Karpas-422 (cell line): ENCODE results near the gene MEX3C. TPM values are rescaled to one million over a fixed set of nuclear protein-coding genes. Genes with fewer than 3 reads are reported as not detected.

Experiments
- DNase-seq: peaks from one replicate; pipeline ENCODE4 v3.0.0-alpha.2; 2015
- H2AFZ ChIP-seq: fragments of 200-600 bp; sonication (generic); 2 replicates; pipeline ENCODE4 v1.6.1; 2014; ENCODE audit warnings: antibody characterized with exemption, low read length, mixed read lengths
- H3K27ac ChIP-seq: fragments of 200-600 bp; sonication (generic); 2 replicates; pipeline ENCODE4 v1.5.1; 2014; ENCODE audit warnings: mild to moderate bottlenecking, low read length, moderate library complexity
- H3K27me3 ChIP-seq: fragments of 200-600 bp; sonication (generic); 2 replicates; pipeline ENCODE4 v1.6.1; 2014; ENCODE audit warnings: low read length, mixed read lengths
- H3K36me3 ChIP-seq: fragments of 200-600 bp; sonication (generic); 2 replicates; pipeline ENCODE4 v1.6.1; 2014; ENCODE audit warnings: low read length, mixed read lengths; ENCODE audit not compliant: insufficient read depth
- H3K4me1 ChIP-seq: fragments of 200-600 bp; sonication (generic); 2 replicates; pipeline ENCODE4 v1.6.1; 2014; ENCODE audit warnings: mild to moderate bottlenecking, low read length, mixed read lengths
- H3K4me2 ChIP-seq: fragments of 200-600 bp; sonication (generic); 2 replicates; pipeline ENCODE4 v1.6.1; 2014; ENCODE audit warnings: low read length, low read depth, mild to moderate bottlenecking; ENCODE audit not compliant: poor library complexity, severe bottlenecking
- H3K4me3 ChIP-seq: fragments of 200-600 bp; sonication (generic); 2 replicates; pipeline ENCODE4 v1.5.1; 2014; ENCODE audit warnings: mild to moderate bottlenecking, antibody characterized with exemption, low read length, mixed read lengths
- H3K79me2 ChIP-seq: fragments of 200-600 bp; sonication (generic); 2 replicates; pipeline ENCODE4 v1.6.1; 2014; ENCODE audit warnings: mild to moderate bottlenecking, low read length, mixed read lengths
- H3K9ac ChIP-seq: fragments of 200-600 bp; sonication (generic); 2 replicates; pipeline ENCODE4 v1.6.0; 2014; ENCODE audit warnings: low read length
- H3K9me2 ChIP-seq: fragments of 200-600 bp; sonication (generic), shearing (Covaris generic); replicated peaks from 2 replicates; pipeline ENCODE4 v1.6.0; 2014; ENCODE audit warnings: mild to moderate bottlenecking, low read length, moderate library complexity; ENCODE audit not compliant: insufficient read depth
- H3K9me3 ChIP-seq: fragments of 300-700, 200-600 bp; sonication (generic); 2 replicates; pipeline ENCODE4 v1.6.1; 2014; ENCODE audit warnings: low read length, mixed read lengths
- H4K20me1 ChIP-seq: fragments of 200-600 bp; sonication (generic); 2 replicates; pipeline ENCODE4 v1.6.1; 2014; ENCODE audit warnings: mild to moderate bottlenecking, antibody characterized with exemption, low read length, low read depth; ENCODE audit not compliant: insufficient read depth
- total RNA-seq: library from RNA; depleted of rRNA; stranded (reverse); fragments of >200 nt; shearing (Covaris generic); gene quantifications from 2 replicates; pipeline ENCODE4 v1.2.3, GENCODE V29; 2014; ENCODE audit warnings: low replicate concordance

The MEX3C gene
- total RNA-seq, 1 experiment from 2014 or later, result 43.7 TPM

- Histone ChIP-seq H2AFZ (no peak overlapping the region), H3K4me1 (no peaks in the 10 kb centered on the region), H3K9ac (no peak overlapping the region), H3K36me3 (no peaks in the 10 kb centered on the region), H3K27ac (no peak overlapping the region), H3K9me2 (no peaks in the 10 kb centered on the region), H4K20me1 (no peaks in the 10 kb centered on the region), H3K9me3 (no peaks in the 10 kb centered on the region), H3K4me3 (no peak overlapping the region), H3K79me2 (no peaks in the 10 kb centered on the region), H3K27me3 (no peaks in the 10 kb centered on the region), H3K4me2 (no peak overlapping the region)
- DNase-seq, result no peak
Measured at GRCh38 chr18:51138936-51139335, 58.5 kb downstream of the MEX3C start.

DNA sequence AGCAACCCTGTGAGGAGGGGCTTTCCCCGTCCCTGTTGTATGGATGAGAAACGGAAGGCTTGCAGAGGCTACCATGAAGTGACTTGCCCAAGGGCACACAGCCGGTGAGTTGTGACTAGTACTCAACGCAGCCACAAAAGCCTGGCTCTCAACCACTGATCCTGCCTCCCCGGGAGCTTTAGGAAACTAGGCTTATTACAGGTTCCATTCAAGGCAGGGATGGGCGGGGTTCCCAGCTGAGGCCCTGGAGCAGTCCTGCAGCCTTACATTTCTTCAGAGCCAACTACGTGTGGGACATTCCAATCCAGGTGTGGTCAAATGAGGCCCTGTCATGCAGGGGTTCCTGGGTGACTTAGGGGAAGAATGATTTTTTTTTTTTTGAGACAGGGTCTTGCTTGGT, 59.6 kb downstream of the MEX3C start:
- Histone ChIP-seq H3K4me2 (no peak overlapping the region), H3K4me3 (no peak overlapping the region), H3K9ac (no peak overlapping the region), H3K9me2 (no peaks in the 10 kb centered on the region), H3K27ac (no peak overlapping the region), H3K36me3 (no peaks in the 10 kb centered on the region), H3K9me3 (no peaks in the 10 kb centered on the region), H3K4me1 (no peaks in the 10 kb centered on the region), H4K20me1 (no peaks in the 10 kb centered on the region), H2AFZ (no peak overlapping the region), H3K27me3 (no peaks in the 10 kb centered on the region), H3K79me2 (no peaks in the 10 kb centered on the region)
- DNase-seq, result no peak

- Histone ChIP-seq H3K9me3 (no peaks in the 10 kb centered on the region), H4K20me1 (no peaks in the 10 kb centered on the region), H3K9me2 (no peaks in the 10 kb centered on the region), H3K9ac (no peak overlapping the region), H3K4me1 (no peaks in the 10 kb centered on the region), H3K79me2 (no peaks in the 10 kb centered on the region), H2AFZ (no peak overlapping the region), H3K27ac (no peak overlapping the region), H3K27me3 (no peaks in the 10 kb centered on the region), H3K36me3 (no peaks in the 10 kb centered on the region), H3K4me2 (no peak overlapping the region), H3K4me3 (no peak overlapping the region)
- no peak for DNase-seq
Measured at GRCh38 chr18:51137026-51137729, 60.3 kb downstream of the MEX3C start.

DNA sequence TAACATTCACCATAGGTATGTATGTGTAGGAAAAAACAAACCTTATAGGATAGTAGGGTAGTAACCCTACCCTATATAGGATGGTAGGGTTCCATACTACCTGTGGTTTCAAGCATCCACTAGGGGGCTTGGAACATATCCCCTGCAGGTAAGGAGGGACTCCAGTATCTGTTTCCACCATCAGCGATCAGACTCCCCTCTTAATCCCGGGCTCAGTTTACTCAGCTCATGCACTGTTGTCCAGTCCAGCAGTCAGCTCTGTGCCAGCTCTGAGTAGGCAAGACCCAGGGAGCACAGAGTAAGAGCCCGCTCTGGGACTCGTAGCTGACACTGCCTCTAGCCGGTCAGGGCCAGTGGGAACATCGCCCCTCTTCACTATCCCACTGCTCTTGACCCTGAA, 61.7 kb downstream of the MEX3C start:
- H3K9ac ChIP-seq, result no peak overlapping the region

GRCh38 chr18:51135364-51135763, 62.1 kb downstream of the MEX3C start:
- H3K36me3 ChIP-seq, result no peaks in the 10 kb centered on the region
- H3K27me3 ChIP-seq, result no peaks in the 10 kb centered on the region
- H3K79me2 ChIP-seq, result no peaks in the 10 kb centered on the region
- no peaks in the 10 kb centered on the region for H3K4me1 ChIP-seq
- H3K9me2 ChIP-seq, result no peaks in the 10 kb centered on the region
- no peaks in the 10 kb centered on the region for H3K9me3 ChIP-seq
- no peak overlapping the region for H3K9ac ChIP-seq
- no peak overlapping the region for H3K27ac ChIP-seq
- H2AFZ ChIP-seq, result no peak overlapping the region
- H4K20me1 ChIP-seq, result no peaks in the 10 kb centered on the region
- no peak overlapping the region for H3K4me3 ChIP-seq
- no peak overlapping the region for H3K4me2 ChIP-seq
- no peak for DNase-seq

More for the DNA sequence above, 61.7 kb downstream of the MEX3C start:
- DNase-seq, result peak; percentile 57
- no peaks in the 10 kb centered on the region for H3K9me2 ChIP-seq
- H3K27ac ChIP-seq, result no peak overlapping the region
- no peaks in the 10 kb centered on the region for H4K20me1 ChIP-seq
- H3K36me3 ChIP-seq, result no peaks in the 10 kb centered on the region
- no peaks in the 10 kb centered on the region for H3K79me2 ChIP-seq
- H3K4me1 ChIP-seq, result no peaks in the 10 kb centered on the region
- no peak overlapping the region for H2AFZ ChIP-seq
- H3K4me2 ChIP-seq, result no peak overlapping the region
- no peak overlapping the region for H3K4me3 ChIP-seq
- H3K27me3 ChIP-seq, result no peaks in the 10 kb centered on the region
- no peaks in the 10 kb centered on the region for H3K9me3 ChIP-seq

DNA sequence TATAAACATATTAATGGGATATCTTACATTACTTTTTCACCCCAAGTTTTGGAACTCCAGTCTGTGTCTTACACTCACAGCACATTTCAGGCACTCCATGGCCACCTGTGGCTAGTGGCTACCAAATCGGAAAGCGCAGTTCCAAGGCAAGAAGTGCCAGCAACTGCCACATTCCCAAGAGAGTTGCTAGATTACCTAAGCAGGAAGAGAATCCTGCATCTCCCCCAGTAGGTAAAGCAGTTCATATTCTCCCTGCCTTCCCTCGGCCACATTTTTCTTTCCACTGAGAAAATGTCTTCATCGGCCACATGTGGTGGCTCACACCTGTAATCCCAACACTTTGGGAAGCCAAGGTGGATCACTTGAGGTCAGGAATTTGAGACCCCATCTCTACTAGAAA, 62.8 kb downstream of the MEX3C start:
- Histone ChIP-seq H3K27ac (no peak overlapping the region), H3K9me2 (no peaks in the 10 kb centered on the region), H4K20me1 (no peaks in the 10 kb centered on the region), H3K4me3 (no peak overlapping the region), H3K4me1 (no peaks in the 10 kb centered on the region), H3K9ac (no peak overlapping the region), H3K27me3 (no peaks in the 10 kb centered on the region), H3K9me3 (no peaks in the 10 kb centered on the region), H2AFZ (no peak overlapping the region), H3K79me2 (no peaks in the 10 kb centered on the region), H3K36me3 (no peaks in the 10 kb centered on the region), H3K4me2 (no peak overlapping the region)
- no peak for DNase-seq

GRCh38 chr18:51133580-51134160, 63.8 kb downstream of the MEX3C start:
- H3K9me3 ChIP-seq, result no peaks in the 10 kb centered on the region
- H2AFZ ChIP-seq, result no peak overlapping the region
- no peak for DNase-seq
- no peaks in the 10 kb centered on the region for H4K20me1 ChIP-seq
- no peaks in the 10 kb centered on the region for H3K36me3 ChIP-seq
- H3K4me1 ChIP-seq, result no peaks in the 10 kb centered on the region
- H3K9ac ChIP-seq, result no peak overlapping the region
- no peak overlapping the region for H3K4me2 ChIP-seq
- no peak overlapping the region for H3K4me3 ChIP-seq
- H3K9me2 ChIP-seq, result no peaks in the 10 kb centered on the region
- no peak overlapping the region for H3K27ac ChIP-seq
- H3K79me2 ChIP-seq, result no peaks in the 10 kb centered on the region
- no peaks in the 10 kb centered on the region for H3K27me3 ChIP-seq

- H3K4me2 ChIP-seq, result no peak overlapping the region
Measured at GRCh38 chr18:51132256-51132935, 65.1 kb downstream of the MEX3C start.

More at GRCh38 chr18:51132256-51132935, 65.1 kb downstream of the MEX3C start:
- Histone ChIP-seq H3K36me3 (no peaks in the 10 kb centered on the region), H3K27ac (no peak overlapping the region), H2AFZ (no peak overlapping the region), H3K9me2 (no peaks in the 10 kb centered on the region), H3K4me3 (no peak overlapping the region), H3K4me1 (no peaks in the 10 kb centered on the region), H3K79me2 (no peaks in the 10 kb centered on the region), H3K9me3 (no peaks in the 10 kb centered on the region), H4K20me1 (no peaks in the 10 kb centered on the region), H3K27me3 (no peaks in the 10 kb centered on the region), H3K9ac (no peak overlapping the region)
- DNase-seq, result no peak
